ENCODE measurements around the gene ITGB2. TPM values are rescaled to one million over a fixed set of nuclear protein-coding genes. Genes with fewer than 3 reads are reported as not detected.

Gene ITGB2
- total RNA-seq, 1 donor from 2014 or later = 0.91 TPM

GRCh38 chr21:44878053-44878982 lies 42.4 kb downstream of the ITGB2 start:
- peaks cover 3% of the 10 kb centered on the region for H3K27me3 Mint-ChIP-seq (ENCODE audit: unreplicated experiment)
- H3K36me3 Mint-ChIP-seq (ENCODE audit: unreplicated experiment) = no peaks in the 10 kb centered on the region
- H3K9me3 Mint-ChIP-seq (ENCODE audit: unreplicated experiment) = peaks cover 2% of the 10 kb centered on the region
- H3K4me3 Mint-ChIP-seq (ENCODE audit: unreplicated experiment) = no peak overlapping the region
- DNase-seq = no peak
- H3K27ac Mint-ChIP-seq (ENCODE audit: unreplicated experiment) = no peak overlapping the region
- no peak for TF ChIP-seq CTCF (IDR thresholded peaks at IDR 0.05; ENCODE audit: partially characterized antibody, unreplicated experiment)
- peaks cover 3% of the 10 kb centered on the region for H3K4me1 Mint-ChIP-seq (ENCODE audit: low read depth, unreplicated experiment)

DNA sequence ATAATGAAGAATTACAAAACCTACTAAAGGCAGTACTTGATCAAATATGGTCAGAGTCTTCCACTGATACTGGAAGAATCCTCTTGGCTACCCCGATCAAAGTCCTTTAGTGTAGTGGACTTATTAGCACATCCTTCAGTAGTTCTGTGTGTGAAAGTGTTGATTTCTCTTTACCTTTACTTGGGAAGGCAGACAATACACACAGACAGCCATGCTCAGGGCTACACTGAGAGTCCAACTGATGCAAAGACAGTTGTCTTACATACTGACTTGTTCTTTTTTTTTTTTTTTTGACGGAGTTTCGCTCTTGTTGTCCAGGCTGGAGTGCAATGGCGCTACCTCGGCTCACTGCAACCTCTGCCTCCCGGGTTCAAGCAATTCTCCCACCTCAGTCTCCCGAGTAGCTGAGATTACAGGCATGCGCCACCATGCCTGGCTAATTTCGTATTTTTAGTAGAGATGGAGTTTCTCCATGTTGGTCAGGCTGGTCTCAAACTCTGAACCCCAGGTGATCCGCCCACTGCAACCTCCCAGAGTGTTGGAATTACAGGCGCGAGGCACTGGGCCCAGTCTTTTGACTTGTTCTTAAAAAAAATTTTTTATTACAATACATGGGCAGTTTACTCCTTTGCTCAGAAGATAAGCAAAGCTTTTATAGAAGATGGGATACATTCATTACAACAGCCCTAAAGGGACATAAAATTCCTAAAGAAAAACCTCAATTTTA lies 43.7 kb downstream of the ITGB2 start:
- Mint-ChIP-seq H3K4me3 (ENCODE audit: unreplicated experiment) (no peak overlapping the region), H3K27me3 (ENCODE audit: unreplicated experiment) (peaks cover 5% of the 10 kb centered on the region)

DNA sequence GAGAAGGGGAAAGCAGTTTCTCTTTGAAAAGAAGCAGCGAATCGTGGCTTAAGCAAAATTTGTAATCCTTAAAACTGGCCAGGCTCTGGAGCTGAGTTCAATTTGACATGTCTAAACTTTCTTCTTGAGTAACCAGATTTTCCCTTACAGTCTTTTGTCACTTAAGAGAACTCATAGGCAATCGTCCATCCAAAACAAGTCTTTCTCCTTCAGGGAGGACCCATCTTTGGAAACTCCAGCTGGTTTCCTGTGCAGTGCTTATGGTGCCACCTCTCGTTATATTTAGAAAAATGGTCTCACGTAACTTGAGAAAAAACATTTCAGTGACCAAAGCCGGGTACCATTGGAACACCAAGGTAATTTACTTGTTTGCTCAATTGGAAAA lies 45.4 kb downstream of the ITGB2 start:
- Mint-ChIP-seq H3K36me3 (ENCODE audit: unreplicated experiment) (no peaks in the 10 kb centered on the region), H3K4me1 (ENCODE audit: low read depth, unreplicated experiment) (peaks cover 19% of the 10 kb centered on the region), H3K27me3 (ENCODE audit: unreplicated experiment) (peaks cover 6% of the 10 kb centered on the region), H3K4me3 (ENCODE audit: unreplicated experiment) (peak overlapping the region; percentile 83), H3K9me3 (ENCODE audit: unreplicated experiment) (peaks cover 3% of the 10 kb centered on the region), H3K27ac (ENCODE audit: unreplicated experiment) (no peak overlapping the region)
- TF ChIP-seq CTCF (IDR thresholded peaks at IDR 0.05; ENCODE audit: partially characterized antibody, unreplicated experiment) = no peak
- no peak for DNase-seq

More for the DNA sequence above, 43.7 kb downstream of the ITGB2 start:
- H3K36me3 Mint-ChIP-seq (ENCODE audit: unreplicated experiment) = no peaks in the 10 kb centered on the region
- H3K27ac Mint-ChIP-seq (ENCODE audit: unreplicated experiment) = no peak overlapping the region
- TF ChIP-seq CTCF (IDR thresholded peaks at IDR 0.05; ENCODE audit: partially characterized antibody, unreplicated experiment) = no peak
- DNase-seq = no peak
- peaks cover 5% of the 10 kb centered on the region for H3K4me1 Mint-ChIP-seq (ENCODE audit: low read depth, unreplicated experiment)
- H3K9me3 Mint-ChIP-seq (ENCODE audit: unreplicated experiment) = peaks cover 3% of the 10 kb centered on the region

- peaks cover 6% of the 10 kb centered on the region for H3K9me3 Mint-ChIP-seq (ENCODE audit: unreplicated experiment)
- peaks cover 6% of the 10 kb centered on the region for H3K27me3 Mint-ChIP-seq (ENCODE audit: unreplicated experiment)
- peak overlapping the region; percentile 83 for H3K4me3 Mint-ChIP-seq (ENCODE audit: unreplicated experiment)
- peak; percentile 33 for DNase-seq
- H3K27ac Mint-ChIP-seq (ENCODE audit: unreplicated experiment) = peak overlapping the region; percentile 20
- no peaks in the 10 kb centered on the region for H3K36me3 Mint-ChIP-seq (ENCODE audit: unreplicated experiment)
- peaks cover 22% of the 10 kb centered on the region for H3K4me1 Mint-ChIP-seq (ENCODE audit: low read depth, unreplicated experiment)
- no peak for TF ChIP-seq CTCF (IDR thresholded peaks at IDR 0.05; ENCODE audit: partially characterized antibody, unreplicated experiment)
These were observed 46.0 kb downstream of the ITGB2 start for GRCh38 chr21:44874497-44875315.

Measured in glutamatergic neuron (in vitro differentiated cells).